ENCODE results near the gene GSK3A. TPM values are rescaled to one million over a fixed set of nuclear protein-coding genes. Genes with fewer than 3 reads are reported as not detected.

The GSK3A gene
- total and polyA plus RNA-seq, 2 experiments from 2014 or later = 32.2 to 36.6 TPM

DNA sequence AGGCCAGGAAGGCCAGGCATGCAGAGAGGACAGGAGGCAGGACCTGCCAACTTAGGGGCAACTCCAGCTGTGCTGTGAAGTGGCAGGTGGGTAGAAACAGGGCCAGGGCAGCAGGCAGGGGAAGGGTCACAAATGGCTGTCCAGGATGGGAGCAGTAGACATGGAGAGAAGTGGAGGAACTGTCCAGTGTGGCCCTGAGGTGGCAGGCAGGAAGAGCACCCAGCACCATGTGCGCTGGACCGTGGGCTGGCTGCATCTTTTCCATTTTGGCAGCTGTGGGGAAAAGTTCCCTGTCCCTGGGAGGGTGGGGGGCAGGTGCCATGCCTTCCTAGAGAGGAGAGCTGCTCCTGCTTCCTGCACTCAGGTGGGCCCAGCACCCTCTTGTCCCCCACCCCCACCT is 38.7 kb downstream of the GSK3A start:
- Histone ChIP-seq H3K4me3 (no peak overlapping the region), H3K9me2 (replicated peaks; ENCODE audit: insufficient read depth) (no peaks in the 10 kb centered on the region), H3K4me2 (no peak overlapping the region), H4K20me1 (ENCODE audit: insufficient read depth, poor library complexity, severe bottlenecking) (peaks cover 38% of the 10 kb centered on the region), H3K4me1 (ENCODE audit: insufficient read depth) (no peaks in the 10 kb centered on the region), H3K27ac (no peak overlapping the region), H3K27me3 (no peaks in the 10 kb centered on the region), H3K36me3 (replicated peaks; ENCODE audit: insufficient read depth, low read depth) (no peaks in the 10 kb centered on the region), H2AFZ (no peak overlapping the region), H3K9me3 (ENCODE audit: low read depth) (no peaks in the 10 kb centered on the region), H3K79me2 (peaks cover 8% of the 10 kb centered on the region)
- no peak for DNase-seq (ENCODE audit: low spot score)
- no CpG with 5 or more reads among the region's 2 CpGs for WGBS (ENCODE audit: low lambda C conversion rate, missing lambda C conversion rate)
- TF ChIP-seq EZH2 (IDR thresholded peaks at IDR 0.05; ENCODE audit: borderline replicate concordance) (no peak), EZH2phosphoT487 (IDR thresholded peaks at IDR 0.05; ENCODE audit: low read depth, severe bottlenecking, unreplicated experiment) (no peak)
- TF ChIP-seq, protein P1, sequence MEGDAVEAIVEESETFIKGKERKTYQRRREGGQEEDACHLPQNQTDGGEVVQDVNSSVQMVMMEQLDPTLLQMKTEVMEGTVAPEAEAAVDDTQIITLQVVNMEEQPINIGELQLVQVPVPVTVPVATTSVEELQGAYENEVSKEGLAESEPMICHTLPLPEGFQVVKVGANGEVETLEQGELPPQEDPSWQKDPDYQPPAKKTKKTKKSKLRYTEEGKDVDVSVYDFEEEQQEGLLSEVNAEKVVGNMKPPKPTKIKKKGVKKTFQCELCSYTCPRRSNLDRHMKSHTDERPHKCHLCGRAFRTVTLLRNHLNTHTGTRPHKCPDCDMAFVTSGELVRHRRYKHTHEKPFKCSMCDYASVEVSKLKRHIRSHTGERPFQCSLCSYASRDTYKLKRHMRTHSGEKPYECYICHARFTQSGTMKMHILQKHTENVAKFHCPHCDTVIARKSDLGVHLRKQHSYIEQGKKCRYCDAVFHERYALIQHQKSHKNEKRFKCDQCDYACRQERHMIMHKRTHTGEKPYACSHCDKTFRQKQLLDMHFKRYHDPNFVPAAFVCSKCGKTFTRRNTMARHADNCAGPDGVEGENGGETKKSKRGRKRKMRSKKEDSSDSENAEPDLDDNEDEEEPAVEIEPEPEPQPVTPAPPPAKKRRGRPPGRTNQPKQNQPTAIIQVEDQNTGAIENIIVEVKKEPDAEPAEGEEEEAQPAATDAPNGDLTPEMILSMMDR (IDR thresholded peaks at IDR 0.05; ENCODE audit: poor library complexity) = no peak

DNA sequence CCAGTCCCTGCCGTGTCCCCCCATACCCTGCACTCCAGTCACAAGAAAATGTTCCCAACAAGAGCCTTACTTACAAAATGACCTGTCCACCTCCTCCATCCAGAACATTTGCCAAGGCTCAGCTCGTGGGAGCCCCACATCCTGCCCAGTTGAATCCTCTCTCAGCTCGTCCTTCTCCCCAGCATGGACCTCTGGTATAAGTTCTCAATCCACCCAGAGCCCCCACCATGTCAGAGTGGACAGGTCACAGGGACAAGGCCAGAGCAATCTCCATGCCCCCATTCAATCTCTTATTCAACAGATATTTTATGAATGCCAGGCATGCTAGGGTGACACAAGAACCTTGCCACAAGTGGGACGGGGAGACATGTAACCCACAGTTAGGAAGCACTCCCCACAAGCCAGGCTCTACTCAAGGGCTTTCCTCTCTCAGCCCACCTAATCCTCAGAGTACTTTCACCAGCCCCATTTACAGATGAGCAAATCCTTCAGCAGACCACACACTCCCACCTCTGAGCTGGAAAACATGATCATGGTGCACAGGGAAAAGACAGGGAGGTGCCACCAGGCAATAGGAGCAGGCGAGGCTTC is 40.0 kb downstream of the GSK3A start:
- 92% methylated on average over 5 of the region's 5 CpGs for WGBS (ENCODE audit: low lambda C conversion rate, missing lambda C conversion rate)
- H3K27me3 ChIP-seq = no peaks in the 10 kb centered on the region
- no peaks in the 10 kb centered on the region for H3K9me3 ChIP-seq (ENCODE audit: low read depth)
- H3K4me2 ChIP-seq = no peak overlapping the region
- H3K9me2 ChIP-seq (replicated peaks; ENCODE audit: insufficient read depth) = no peaks in the 10 kb centered on the region
- no peak overlapping the region for H3K4me3 ChIP-seq
- no peak for DNase-seq (ENCODE audit: low spot score)
- H3K27ac ChIP-seq = no peak overlapping the region
- no peaks in the 10 kb centered on the region for H3K4me1 ChIP-seq (ENCODE audit: insufficient read depth)
- TF ChIP-seq EZH2 (IDR thresholded peaks at IDR 0.05; ENCODE audit: borderline replicate concordance) = no peak
- TF ChIP-seq, protein P1 (IDR thresholded peaks at IDR 0.05; ENCODE audit: poor library complexity) = no peak
- no peak overlapping the region for H2AFZ ChIP-seq
- H3K36me3 ChIP-seq (replicated peaks; ENCODE audit: insufficient read depth, low read depth) = no peaks in the 10 kb centered on the region
- peaks cover 31% of the 10 kb centered on the region for H4K20me1 ChIP-seq (ENCODE audit: insufficient read depth, poor library complexity, severe bottlenecking)
- H3K79me2 ChIP-seq = no peaks in the 10 kb centered on the region

DNA sequence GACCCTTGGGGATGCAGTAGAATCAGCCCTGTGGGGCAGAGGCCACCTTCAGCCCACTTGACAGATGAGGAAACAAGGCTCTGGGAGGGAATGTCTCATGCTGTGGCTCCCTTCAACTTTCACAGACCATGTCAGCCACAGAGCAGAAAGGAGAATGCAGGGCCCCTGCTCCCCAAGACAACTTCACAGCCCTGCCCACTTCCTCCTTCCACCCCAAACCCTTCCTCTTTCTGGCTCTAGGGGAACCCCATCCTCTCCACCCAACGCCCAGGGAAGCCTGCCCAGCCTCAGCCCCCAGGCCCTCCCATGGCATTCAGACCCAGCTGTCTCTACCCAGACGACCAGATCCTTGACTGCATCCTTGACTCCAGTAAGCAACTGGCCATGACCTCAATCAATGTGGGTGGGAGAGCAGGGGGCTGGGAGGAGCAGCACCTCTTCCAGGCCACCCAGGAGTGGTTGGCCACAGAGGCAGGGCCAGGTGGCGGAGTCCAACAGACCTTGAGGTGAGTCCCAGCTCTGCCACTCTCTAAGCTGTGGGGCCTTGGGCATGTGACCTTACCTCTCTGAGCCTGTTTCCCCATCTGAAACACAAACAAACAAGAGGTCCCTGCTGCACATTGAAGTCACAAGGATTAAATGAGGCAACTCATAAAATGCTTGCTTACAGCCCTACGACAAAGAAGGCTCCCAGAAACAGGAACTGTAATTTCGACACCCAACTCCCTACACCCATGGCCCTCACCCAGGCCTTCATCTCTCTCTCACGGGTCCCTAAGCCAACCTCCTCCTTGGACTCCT is 40.7 kb downstream of the GSK3A start:
- WGBS (ENCODE audit: low lambda C conversion rate, missing lambda C conversion rate) = 91% methylated on average over 6 of the region's 6 CpGs
- H3K79me2 ChIP-seq = no peaks in the 10 kb centered on the region
- no peak overlapping the region for H3K4me2 ChIP-seq
- no peaks in the 10 kb centered on the region for H3K36me3 ChIP-seq (replicated peaks; ENCODE audit: insufficient read depth, low read depth)
- H3K4me3 ChIP-seq = no peak overlapping the region
- no peaks in the 10 kb centered on the region for H3K9me3 ChIP-seq (ENCODE audit: low read depth)
- peaks cover 28% of the 10 kb centered on the region for H4K20me1 ChIP-seq (ENCODE audit: insufficient read depth, poor library complexity, severe bottlenecking)
- TF ChIP-seq EZH2phosphoT487 (IDR thresholded peaks at IDR 0.05; ENCODE audit: low read depth, severe bottlenecking, unreplicated experiment) = no peak
- no peaks in the 10 kb centered on the region for H3K4me1 ChIP-seq (ENCODE audit: insufficient read depth)
- H2AFZ ChIP-seq = no peak overlapping the region
- H3K9me2 ChIP-seq (replicated peaks; ENCODE audit: insufficient read depth) = no peaks in the 10 kb centered on the region
- no peak for DNase-seq (ENCODE audit: low spot score)
- H3K27me3 ChIP-seq = no peaks in the 10 kb centered on the region
- no peak overlapping the region for H3K27ac ChIP-seq

DNA sequence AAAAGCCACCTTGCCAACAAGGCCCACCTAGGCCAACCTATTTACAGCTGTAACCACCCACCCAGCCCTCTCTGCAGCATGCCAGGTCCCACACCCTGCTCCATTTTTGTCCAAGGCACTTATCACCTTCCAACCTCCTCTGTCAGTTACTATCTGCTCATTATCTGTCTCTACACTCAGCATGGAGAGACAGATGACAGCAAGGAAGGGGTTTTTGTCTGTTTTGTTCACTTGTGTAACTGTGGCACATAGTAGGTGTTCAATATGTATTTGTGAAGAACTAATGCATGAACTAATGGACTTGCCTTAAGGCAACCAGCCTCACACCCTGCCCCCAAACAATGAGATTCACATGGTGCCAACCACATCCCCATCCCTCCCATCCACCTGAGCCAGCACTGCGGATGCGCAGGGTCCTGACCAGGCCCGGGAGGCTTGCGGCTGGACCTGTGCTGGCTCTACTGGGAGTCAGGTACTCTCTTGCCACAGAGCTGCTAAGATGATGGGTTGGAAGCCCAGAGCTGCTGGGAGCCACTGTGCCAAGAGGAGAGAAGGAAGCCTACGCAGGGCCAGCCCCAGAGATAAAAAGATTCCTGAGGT is 42.2 kb downstream of the GSK3A start:
- no peak overlapping the region for H3K4me3 ChIP-seq
- no peak for DNase-seq (ENCODE audit: low spot score)
- H4K20me1 ChIP-seq (ENCODE audit: insufficient read depth, poor library complexity, severe bottlenecking) = peaks cover 21% of the 10 kb centered on the region
- H3K4me2 ChIP-seq = no peak overlapping the region
- no peaks in the 10 kb centered on the region for H3K36me3 ChIP-seq (replicated peaks; ENCODE audit: insufficient read depth, low read depth)
- H3K27ac ChIP-seq = no peak overlapping the region
- no peaks in the 10 kb centered on the region for H3K9me2 ChIP-seq (replicated peaks; ENCODE audit: insufficient read depth)
- WGBS (ENCODE audit: low lambda C conversion rate, missing lambda C conversion rate) = 99% methylated on average over 5 of the region's 5 CpGs
- no peak for TF ChIP-seq EZH2 (IDR thresholded peaks at IDR 0.05; ENCODE audit: borderline replicate concordance)
- TF ChIP-seq EZH2phosphoT487 (IDR thresholded peaks at IDR 0.05; ENCODE audit: low read depth, severe bottlenecking, unreplicated experiment) = no peak
- TF ChIP-seq, protein P1 (IDR thresholded peaks at IDR 0.05; ENCODE audit: poor library complexity) = no peak
- H3K79me2 ChIP-seq = no peaks in the 10 kb centered on the region
- no peaks in the 10 kb centered on the region for H3K27me3 ChIP-seq
- H3K9me3 ChIP-seq (ENCODE audit: low read depth) = no peaks in the 10 kb centered on the region
- H2AFZ ChIP-seq = no peak overlapping the region
- H3K4me1 ChIP-seq (ENCODE audit: insufficient read depth) = no peaks in the 10 kb centered on the region
